Measurements from ENCODE around the gene KRTAP10-6.

DNA sequence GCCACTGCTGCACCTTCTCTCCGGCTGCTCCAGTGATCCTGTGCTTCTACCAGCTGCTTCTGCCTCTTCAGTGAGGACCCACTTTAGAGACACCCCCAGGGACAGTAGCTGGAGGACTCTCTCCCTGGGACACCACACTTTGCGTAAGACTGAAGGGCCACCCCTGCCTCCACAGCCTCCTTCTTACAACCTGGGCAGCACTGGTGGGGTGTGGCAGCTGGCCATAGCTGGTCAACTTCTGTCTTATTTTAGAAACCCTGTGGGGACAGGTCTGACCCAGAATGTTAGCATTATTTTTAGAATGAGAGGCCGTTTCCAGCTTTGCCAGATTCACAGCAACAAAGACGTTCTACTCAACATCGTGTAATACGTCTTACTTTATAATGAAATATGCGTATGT is 33.5 kb upstream of the KRTAP10-6 start:
- no peak for TF ChIP-seq POLR2A (IDR thresholded peaks at IDR 0.05)
- TF ChIP-seq, protein P1, sequence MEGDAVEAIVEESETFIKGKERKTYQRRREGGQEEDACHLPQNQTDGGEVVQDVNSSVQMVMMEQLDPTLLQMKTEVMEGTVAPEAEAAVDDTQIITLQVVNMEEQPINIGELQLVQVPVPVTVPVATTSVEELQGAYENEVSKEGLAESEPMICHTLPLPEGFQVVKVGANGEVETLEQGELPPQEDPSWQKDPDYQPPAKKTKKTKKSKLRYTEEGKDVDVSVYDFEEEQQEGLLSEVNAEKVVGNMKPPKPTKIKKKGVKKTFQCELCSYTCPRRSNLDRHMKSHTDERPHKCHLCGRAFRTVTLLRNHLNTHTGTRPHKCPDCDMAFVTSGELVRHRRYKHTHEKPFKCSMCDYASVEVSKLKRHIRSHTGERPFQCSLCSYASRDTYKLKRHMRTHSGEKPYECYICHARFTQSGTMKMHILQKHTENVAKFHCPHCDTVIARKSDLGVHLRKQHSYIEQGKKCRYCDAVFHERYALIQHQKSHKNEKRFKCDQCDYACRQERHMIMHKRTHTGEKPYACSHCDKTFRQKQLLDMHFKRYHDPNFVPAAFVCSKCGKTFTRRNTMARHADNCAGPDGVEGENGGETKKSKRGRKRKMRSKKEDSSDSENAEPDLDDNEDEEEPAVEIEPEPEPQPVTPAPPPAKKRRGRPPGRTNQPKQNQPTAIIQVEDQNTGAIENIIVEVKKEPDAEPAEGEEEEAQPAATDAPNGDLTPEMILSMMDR (IDR thresholded peaks at IDR 0.05): no peak
